GM21576 (cell line): ENCODE results near the gene UNC13D.
A peak's percentile ranks its signal among the peaks of the same experiment; 100 is the strongest.
"Not testable (repeated sequence)": the region's sequence is repeated elsewhere in the genome, so short reads cannot be mapped to it uniquely, and the experiment has no call there.

ENCODE experiments used
- ATAC-seq: cut with Tn5 transposase; IDR thresholded peaks from one replicate; pipeline ENCODE4 v1.9.1; 2021; ENCODE audit warnings: mild to moderate bottlenecking, moderate library complexity; ENCODE audit not compliant: unreplicated experiment

Gene UNC13D

DNA sequence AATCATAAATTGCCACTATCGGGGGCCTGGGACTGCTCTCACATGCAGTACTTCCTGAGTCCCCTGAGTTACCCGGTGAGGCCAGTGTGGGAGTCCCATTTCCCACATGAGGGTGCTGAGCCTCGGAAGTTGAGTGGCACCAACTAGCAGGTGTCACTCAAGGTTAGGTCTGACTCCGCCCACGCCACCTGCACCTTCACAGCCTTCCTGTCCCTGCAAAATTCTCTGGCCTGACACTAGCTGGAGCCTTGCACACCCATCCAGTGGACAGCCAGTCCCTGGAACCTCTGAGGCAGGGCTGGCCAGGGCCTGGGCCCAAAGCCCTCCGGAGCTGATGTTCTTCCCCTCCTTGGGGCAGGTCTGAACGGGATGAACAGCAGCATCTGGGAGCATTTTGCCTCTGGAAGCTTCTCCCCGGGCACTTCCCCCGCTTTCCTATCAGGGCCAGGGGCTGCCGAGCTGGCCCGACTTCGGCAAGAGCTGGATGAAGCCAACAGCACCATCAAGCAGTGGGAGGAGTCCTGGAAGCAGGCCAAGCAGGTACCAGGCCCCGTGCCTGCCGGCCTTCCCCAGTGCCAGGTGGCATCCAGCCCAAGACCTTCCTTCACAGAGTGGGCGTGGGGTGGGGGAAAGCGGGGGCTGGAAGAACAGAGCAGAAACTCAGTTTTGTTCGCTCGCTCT lies 21.9 kb downstream of the UNC13D start:
- ATAC-seq: no peak

- ATAC-seq: no peak
Measured at GRCh38 chr17:75821552-75821951, 22.7 kb downstream of the UNC13D start.

- ATAC-seq: no peak
Measured at GRCh38 chr17:75820094-75821080, 23.8 kb downstream of the UNC13D start.

DNA sequence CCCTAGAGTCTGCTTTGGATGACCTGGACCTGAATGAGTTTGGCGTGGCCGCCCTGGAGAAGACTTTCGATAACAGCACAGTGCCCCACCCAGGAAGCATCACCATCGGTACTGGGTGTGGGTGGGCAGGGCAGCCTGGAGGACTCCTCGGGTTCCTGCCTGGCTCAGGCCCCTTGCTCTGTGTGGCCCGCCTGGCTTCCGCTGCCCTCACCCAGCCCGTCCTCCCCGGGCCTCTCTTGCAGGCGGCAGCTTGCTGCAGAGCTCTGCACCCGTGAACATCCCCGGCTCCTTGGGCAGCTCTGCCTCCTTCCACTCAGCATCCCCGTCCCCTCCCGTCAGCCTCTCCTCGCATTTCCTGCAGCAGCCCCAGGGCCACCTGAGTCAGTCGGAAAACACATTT lies 24.5 kb downstream of the UNC13D start:
- ATAC-seq: no peak

DNA sequence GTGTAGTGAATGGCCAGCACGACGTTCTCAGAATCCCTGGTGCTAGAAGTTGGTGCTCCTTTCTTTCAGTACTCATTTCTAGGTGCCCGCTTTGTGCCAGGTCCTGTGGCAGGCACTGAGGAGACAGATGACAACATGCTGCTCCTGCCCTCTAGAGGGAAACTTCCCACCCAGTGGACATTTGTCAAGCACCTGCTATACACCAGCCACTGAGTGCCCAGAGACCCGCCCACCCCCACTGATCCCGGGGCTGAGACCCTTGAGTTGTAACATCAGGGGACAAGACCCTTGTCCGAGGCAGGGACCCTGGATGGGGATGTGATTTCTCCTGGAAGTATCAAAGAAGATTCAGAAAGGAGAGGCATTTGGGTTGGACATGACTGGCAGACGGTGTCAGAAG lies 25.1 kb downstream of the UNC13D start:
- ATAC-seq: no peak

DNA sequence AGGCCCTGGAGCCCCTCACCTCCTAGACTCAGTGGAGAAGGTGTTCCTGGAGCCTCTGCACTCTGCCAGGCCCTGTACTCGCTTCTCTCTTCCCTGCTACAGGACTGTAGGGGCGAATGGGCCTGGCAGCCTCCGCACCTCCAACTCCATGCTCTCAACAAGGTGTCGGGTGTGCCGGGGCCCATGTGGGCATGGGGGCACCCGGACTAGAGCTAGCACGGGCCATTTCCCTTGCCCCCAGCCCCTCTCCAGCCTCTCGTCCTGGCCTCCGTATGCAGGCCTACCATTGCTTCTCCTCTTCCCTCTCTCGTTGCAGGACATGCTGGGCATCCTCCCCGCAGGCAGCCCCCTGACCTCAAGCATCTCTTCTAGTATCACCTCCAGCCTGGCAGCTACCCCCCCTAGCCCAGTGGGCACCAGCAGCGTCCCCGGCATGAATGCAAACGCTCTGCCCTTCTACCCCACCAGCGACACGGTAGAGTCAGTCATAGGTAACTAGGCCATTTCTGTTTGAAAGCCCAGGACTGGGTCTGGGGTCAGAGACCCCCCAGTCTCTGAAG lies 25.8 kb downstream of the UNC13D start:
- ATAC-seq: no peak

DNA sequence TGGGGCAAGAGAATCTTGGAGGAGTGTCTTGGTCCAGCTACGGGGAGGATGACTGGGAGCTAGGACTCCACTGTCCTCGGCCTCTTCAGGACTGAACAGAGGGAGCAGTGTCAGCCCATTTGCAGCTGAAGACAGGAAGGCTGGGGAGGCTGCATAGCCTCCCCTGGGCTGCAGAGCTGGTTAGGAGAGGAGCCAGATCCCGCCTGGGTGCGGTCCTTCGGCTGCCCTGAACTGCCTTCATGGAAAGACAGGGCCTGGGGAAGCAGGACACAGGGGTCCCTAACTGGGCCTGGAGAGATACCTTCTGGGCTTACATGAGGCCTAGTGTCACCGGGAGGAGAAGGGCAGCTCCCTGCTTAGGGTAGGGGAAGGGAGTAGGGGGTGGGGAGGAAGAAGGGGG lies 26.6 kb downstream of the UNC13D start:
- ATAC-seq: no peak

DNA sequence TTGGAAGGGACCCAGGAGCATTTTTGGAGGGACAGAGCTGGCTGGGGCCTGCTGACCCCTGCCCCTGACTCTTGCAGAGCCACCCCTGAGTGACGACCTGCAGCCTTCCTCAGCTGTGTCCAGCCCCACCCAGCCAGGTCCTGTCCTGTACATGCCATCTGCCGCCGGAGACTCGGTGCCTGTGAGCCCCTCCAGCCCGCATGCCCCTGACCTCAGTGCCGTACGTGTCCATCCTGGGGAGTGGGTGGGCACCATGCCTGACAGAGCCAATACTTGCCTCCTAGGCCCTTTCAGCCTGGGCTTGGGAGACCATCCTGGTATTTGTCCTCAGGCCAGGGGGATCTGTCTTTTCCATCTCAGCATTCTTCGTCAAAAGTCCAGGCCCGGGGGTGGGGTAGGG lies 27.5 kb downstream of the UNC13D start:
- no peak for ATAC-seq

- no peak for ATAC-seq
Measured at GRCh38 chr17:75815399-75815798, 28.8 kb downstream of the UNC13D start.

GRCh38 chr17:75814900-75815373 lies 29.3 kb downstream of the UNC13D start:
- ATAC-seq: no peak

DNA sequence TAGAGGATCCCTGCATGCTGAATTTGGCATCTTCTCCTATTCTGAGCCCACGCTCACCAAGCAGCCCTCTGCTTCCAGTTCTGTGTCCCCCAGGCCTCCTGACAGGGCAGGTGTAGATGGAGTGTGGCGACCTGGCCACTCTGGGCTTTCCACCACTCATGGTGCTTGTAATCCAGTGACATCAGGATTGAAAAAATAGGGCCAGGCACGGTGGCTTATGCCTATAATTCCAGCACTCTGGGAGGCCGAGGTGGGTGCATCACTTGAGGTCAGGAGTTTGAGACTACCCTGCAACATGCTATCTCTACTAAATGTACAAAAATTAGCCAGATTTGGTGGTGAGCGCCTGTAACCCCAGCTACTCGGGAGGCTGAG lies 30.2 kb downstream of the UNC13D start:
- ATAC-seq: no peak

- no peak for ATAC-seq
Measured at GRCh38 chr17:75813081-75814020, 30.9 kb downstream of the UNC13D start.

DNA sequence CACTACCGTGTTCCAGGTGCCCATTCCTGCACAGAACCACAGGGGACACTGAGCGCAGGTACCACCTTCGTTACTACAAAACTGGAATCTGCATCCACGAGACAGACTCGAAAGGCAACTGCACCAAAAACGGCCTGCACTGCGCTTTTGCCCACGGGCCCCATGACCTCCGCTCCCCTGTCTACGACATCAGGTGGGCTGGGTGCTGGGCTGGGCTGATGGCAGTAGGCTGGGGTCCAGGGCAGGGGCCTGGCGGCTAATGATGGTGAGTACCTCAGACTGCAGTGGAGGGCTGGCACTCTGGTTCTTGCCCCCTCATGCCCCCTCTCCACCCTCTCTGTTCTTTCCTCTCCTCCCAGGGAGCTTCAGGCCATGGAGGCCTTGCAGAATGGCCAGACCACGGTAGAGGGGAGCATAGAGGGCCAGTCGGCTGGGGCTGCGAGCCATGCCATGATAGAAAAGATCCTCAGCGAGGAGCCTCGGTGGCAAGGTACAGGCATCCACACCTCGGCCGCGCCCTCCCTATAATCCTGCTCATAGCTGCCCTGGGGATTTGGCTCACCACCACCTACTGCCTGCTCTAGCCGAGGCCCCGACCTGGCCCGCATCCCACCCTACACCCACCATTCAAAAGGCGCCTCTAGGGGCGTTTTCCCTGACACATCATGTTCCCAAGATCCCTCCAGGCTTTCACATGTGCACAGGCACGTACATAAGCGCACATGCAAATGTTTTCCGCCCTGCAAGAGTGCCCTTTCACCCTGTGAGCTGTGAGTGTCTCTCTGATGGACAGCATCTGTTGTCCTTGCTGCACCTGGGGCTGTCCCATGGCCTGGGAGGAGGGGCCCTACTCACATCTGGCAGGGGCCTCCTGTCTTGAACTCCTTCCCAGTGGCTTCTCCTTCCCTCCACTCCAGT lies 31.8 kb downstream of the UNC13D start:
- ATAC-seq: no peak

DNA sequence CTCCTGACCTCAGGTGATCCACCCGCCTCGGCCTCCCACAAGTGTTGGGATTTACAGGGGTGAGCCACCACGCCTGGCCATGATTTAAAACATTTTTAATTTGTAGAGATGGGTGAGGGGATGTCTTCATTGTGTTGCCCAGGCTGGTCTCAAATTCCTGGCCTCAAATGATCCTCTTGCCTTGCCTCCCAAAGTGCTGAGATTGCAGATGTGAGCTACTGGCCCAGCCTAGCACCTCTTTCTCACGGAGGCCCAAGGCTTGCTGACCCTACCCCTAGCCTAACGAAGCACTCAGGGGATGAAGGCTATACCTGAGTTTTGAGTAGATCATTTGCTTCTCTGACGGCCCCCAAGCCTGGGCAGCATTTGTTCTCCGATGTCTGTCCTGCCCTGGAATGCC lies 33.0 kb downstream of the UNC13D start:
- ATAC-seq: no peak

- not testable (repeated sequence) for ATAC-seq
Measured at GRCh38 chr17:75810756-75811155, 33.4 kb downstream of the UNC13D start.

DNA sequence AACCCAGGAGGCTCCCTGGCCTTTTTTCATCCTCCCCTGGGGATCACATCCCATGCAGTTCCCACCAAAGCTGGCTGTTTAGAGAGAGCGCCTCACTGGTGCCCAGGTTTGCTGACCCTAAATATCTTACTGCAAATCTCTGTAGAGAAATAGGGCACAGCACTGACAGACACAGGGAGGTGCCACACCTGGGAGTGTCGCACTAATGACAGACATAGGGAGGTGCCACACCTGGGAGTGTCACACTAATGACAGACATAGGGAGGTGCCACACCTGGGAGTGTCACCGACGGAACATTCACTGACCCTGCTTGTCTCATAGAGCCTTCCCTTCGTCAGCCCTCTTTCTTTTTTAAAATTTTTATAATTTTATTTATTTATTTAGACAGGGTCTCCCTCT lies 34.0 kb downstream of the UNC13D start:
- ATAC-seq: no peak

DNA sequence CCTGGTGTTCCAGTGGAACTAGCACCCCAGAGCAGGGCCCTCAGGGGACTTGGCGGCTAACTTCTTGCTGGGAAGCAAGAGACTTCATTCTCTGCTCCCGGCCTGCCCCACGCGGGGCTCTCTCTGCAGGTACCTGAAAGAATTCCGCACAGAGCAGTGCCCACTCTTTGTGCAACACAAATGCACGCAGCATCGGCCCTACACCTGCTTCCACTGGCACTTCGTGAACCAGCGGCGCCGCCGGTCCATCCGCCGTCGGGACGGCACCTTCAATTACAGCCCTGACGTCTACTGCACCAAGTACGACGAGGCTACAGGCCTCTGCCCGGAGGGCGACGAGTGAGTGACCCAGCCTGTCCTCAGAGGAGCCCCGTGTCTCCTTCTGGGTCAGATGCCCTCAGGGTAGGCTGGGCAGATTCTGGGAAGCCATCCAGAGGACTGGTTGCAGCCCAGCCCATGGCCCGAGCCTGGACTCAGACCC lies 34.5 kb downstream of the UNC13D start:
- ATAC-seq: no peak

GRCh38 chr17:75808905-75809621 lies 35.1 kb downstream of the UNC13D start:
- ATAC-seq: peak; percentile 59

DNA sequence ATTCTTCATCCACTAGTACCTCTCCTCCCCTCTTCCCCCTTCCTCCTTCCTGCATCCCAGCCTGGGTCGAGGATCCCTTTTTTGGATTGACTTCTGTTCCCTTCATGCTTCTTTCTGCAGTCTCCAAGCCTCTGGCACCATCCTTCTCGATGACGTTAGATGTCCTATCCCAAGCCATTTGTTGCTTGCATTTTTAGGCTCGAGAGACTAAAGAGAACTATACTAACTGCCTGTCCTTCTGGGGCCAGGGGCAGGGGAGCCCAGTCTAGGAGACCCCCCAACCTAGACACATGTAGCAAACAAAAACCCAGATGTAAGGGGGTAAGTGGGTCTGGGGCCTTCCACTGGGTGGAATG lies 35.7 kb downstream of the UNC13D start:
- ATAC-seq: no peak
